SH-SY5Y (cell line): ENCODE data around the gene A2M.

Experiments used
- GATA2 ChIP-seq: IDR thresholded peaks from 2 replicates; pipeline ENCODE4 v1.6.1; 2011; ENCODE audit warnings: mild to moderate bottlenecking, low read depth, low read length
- GATA3 ChIP-seq: IDR thresholded peaks from 2 replicates; pipeline ENCODE4 v1.6.1; 2011; ENCODE audit warnings: low read depth, mild to moderate bottlenecking, low read length, moderate library complexity

GRCh38 chr12:9127936-9128663, 12.4 kb upstream of the A2M start:
- TF ChIP-seq GATA3: no peak
- no peak for TF ChIP-seq GATA2
